K562 (cell line): ENCODE results near the gene C11orf86.

ENCODE experiments used
- RBBP5 ChIP-seq: fragments of 200-600 bp; sonication (generic); IDR thresholded peaks from 2 replicates; pipeline ENCODE4 v1.6.1; 2012; ENCODE audit warnings: borderline replicate concordance, mild to moderate bottlenecking, low read length, control low read depth, inconsistent platforms; ENCODE audit not compliant: insufficient read depth, poor library complexity, severe bottlenecking
- XRCC5 ChIP-seq: fragments of 200-400 bp; formaldehyde crosslinking; IDR thresholded peaks from 2 replicates; pipeline ENCODE4 v1.6.1; 2017; ENCODE audit warnings: low read depth, mild to moderate bottlenecking, low read length
- TF ChIP-seq, protein P1 (sequence below), 3 experiments: IDR thresholded peaks in 2 of 3; conservative IDR thresholded peaks in 1 of 3; 2 replicates each; pipeline ENCODE4 v1.5.1; 2011 to 2012; ENCODE audit warnings: low read length in 3 of 3, mild to moderate bottlenecking in 3 of 3, control low read depth in 2 of 3, improper control_type of control experiment in 1 of 3, inconsistent platforms in 1 of 3, low read depth in 1 of 3, mixed read lengths in 1 of 3, moderate library complexity in 1 of 3; ENCODE audit not compliant: insufficient read depth in 2 of 3
- TF ChIP-seq, protein P2 (sequence below): conservative IDR thresholded peaks from 2 replicates; pipeline ENCODE4 v1.6.1; 2011; ENCODE audit warnings: low read depth, mild to moderate bottlenecking, low read length; ENCODE audit not compliant: control insufficient read depth

DNA sequence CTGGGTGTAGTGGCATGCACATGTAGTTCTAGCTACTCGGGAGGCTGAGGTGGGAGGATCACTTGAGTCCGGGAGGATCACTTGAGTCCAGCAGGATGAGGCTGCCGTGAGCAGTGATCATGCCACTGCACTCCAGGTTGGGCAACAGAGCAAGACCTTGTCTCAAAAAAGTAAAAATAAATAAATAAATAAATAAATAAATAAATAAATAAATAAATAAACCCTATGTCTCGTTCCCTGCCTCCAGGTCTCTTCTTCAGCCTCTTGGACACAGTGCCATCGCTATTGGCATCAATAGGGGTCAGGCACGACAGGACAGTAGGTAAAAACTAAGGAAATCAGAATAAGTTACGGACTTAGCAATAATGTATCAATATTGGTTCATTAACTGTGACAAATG, 24.5 kb downstream of the C11orf86 start:
- TF ChIP-seq, protein P1, sequence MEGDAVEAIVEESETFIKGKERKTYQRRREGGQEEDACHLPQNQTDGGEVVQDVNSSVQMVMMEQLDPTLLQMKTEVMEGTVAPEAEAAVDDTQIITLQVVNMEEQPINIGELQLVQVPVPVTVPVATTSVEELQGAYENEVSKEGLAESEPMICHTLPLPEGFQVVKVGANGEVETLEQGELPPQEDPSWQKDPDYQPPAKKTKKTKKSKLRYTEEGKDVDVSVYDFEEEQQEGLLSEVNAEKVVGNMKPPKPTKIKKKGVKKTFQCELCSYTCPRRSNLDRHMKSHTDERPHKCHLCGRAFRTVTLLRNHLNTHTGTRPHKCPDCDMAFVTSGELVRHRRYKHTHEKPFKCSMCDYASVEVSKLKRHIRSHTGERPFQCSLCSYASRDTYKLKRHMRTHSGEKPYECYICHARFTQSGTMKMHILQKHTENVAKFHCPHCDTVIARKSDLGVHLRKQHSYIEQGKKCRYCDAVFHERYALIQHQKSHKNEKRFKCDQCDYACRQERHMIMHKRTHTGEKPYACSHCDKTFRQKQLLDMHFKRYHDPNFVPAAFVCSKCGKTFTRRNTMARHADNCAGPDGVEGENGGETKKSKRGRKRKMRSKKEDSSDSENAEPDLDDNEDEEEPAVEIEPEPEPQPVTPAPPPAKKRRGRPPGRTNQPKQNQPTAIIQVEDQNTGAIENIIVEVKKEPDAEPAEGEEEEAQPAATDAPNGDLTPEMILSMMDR (IDR thresholded peaks at IDR 0.05 in 2 of 3, conservative IDR thresholded peaks at IDR 0.05 in 1 of 3; ENCODE audit: insufficient read depth in 2 of 3, low read depth in 1 of 3, low read length in 3 of 3), result no peak
- TF ChIP-seq RBBP5 (no peak), XRCC5 (no peak)
- TF ChIP-seq, protein P2, sequence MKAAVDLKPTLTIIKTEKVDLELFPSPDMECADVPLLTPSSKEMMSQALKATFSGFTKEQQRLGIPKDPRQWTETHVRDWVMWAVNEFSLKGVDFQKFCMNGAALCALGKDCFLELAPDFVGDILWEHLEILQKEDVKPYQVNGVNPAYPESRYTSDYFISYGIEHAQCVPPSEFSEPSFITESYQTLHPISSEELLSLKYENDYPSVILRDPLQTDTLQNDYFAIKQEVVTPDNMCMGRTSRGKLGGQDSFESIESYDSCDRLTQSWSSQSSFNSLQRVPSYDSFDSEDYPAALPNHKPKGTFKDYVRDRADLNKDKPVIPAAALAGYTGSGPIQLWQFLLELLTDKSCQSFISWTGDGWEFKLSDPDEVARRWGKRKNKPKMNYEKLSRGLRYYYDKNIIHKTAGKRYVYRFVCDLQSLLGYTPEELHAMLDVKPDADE, result no peak
